ENCODE measurements around the gene NBPF4.
"Not testable (repeated sequence)": the region's sequence is repeated elsewhere in the genome, so short reads cannot be mapped to it uniquely, and the experiment has no call there.

DNA sequence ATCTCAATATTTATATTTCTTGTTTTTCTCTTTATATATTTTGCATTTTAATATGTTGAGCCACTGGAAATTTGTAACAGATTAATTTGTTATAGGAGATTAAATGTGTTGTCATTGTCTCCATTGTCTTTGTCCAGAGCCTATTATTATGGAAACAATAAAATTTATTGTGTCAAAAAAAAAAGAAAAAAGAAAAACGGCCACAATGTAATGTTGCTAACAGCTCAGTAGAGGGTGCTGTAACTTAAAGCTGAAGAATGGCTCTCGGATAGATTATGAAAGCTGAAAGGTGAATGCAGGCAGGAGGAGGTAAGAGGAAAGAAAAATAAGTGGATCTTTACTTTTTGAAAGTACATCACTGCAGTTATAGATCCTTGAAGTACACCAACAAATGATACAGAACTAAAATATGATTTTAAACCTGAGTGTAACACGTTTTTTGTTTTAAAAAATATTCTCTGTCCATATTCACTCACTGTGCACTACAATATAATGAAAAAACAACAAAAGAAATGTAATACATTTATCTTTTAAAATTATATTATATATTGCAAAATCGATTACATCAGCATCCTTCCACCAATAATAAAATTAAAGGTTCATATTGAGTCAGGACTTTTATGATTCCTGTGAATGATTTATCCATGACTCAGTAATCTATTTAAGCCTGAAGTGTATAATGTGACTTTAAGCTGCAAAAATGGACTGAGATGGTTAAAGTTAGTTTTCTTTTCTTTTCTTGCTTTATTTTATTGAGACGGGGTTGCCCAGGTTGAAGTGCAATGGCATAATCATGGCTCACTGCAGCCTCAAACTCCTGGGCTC lies 29.0 kb downstream of the NBPF4 start:
- TF ChIP-seq EP300 (IDR thresholded peaks at IDR 0.05; ENCODE audit: borderline replicate concordance in 1 of 2, control insufficient read depth in 1 of 2, low read depth in 2 of 2, low read length in 2 of 2); SRF (IDR thresholded peaks at IDR 0.05; ENCODE audit: low read depth in 2 of 2, low read length in 2 of 2); REST (IDR thresholded peaks at IDR 0.05; ENCODE audit: low read depth, low read length); EZH2 (IDR thresholded peaks at IDR 0.05; ENCODE audit: borderline replicate concordance, control insufficient read depth, low read depth, low read length); TAF1 (IDR thresholded peaks at IDR 0.05; ENCODE audit: borderline replicate concordance, low read depth, low read length); GATAD2B (conservative IDR thresholded peaks at IDR 0.05; ENCODE audit: low read depth); JUND (IDR thresholded peaks at IDR 0.05; ENCODE audit: low read depth, low read length); POLR2A (IDR thresholded peaks at IDR 0.05; ENCODE audit: low read depth, low read length); ZNF274 (IDR thresholded peaks at IDR 0.05; ENCODE audit: insufficient read depth, insufficient read length); GABPA (IDR thresholded peaks at IDR 0.05; ENCODE audit: low read depth); SMAD1 (IDR thresholded peaks at IDR 0.05; ENCODE audit: low read depth, partially characterized antibody): not testable (repeated sequence)
- TF ChIP-seq CTCF (IDR thresholded peaks at IDR 0.05 in 2 of 3, conservative IDR thresholded peaks at IDR 0.05 in 1 of 3; ENCODE audit: control insufficient read depth in 2 of 3, extremely low read depth in 1 of 3, insufficient read depth in 1 of 3, low read depth in 3 of 3, low read length in 3 of 3) (peak; percentile 29 to 49 (median 36); a peak in 5 of 6 replicates), SMC3 (IDR thresholded peaks at IDR 0.05; ENCODE audit: borderline replicate concordance, low read length) (peak; percentile 36; the same call in 1 of the 2 replicates)
- TF ChIP-seq, protein P1, sequence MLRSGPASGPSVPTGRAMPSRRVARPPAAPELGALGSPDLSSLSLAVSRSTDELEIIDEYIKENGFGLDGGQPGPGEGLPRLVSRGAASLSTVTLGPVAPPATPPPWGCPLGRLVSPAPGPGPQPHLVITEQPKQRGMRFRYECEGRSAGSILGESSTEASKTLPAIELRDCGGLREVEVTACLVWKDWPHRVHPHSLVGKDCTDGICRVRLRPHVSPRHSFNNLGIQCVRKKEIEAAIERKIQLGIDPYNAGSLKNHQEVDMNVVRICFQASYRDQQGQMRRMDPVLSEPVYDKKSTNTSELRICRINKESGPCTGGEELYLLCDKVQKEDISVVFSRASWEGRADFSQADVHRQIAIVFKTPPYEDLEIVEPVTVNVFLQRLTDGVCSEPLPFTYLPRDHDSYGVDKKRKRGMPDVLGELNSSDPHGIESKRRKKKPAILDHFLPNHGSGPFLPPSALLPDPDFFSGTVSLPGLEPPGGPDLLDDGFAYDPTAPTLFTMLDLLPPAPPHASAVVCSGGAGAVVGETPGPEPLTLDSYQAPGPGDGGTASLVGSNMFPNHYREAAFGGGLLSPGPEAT (IDR thresholded peaks at IDR 0.05; ENCODE audit: low read depth): not testable (repeated sequence)
